EH (cell line): ENCODE data around the gene ELL2.
A peak's percentile ranks its signal among the peaks of the same experiment; 100 is the strongest.

ENCODE experiments used
- DNase-seq: peaks from one replicate; pipeline ENCODE4 v3.0.0-alpha.2; 2015; ENCODE audit warnings: low read depth

Gene ELL2

DNA sequence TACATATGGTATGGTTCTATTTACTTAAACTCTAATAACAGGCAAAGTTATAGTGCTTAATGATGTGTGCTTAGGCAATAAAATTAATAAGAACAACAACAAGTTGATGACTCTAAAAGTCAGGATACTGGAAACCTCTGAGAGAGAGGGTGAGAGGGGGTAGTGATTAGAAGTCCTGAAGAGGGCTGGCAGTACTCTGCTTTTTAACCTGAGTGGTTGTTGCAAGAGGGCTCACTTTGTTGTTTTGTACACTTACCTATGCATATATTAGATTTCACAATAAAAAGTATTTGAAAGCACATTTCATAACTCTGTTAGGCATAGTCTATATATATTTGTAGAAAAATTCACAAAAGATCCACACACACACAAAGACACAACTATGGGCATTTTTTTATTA lies 21.4 kb upstream of the ELL2 start:
- DNase-seq, result no peak

DNA sequence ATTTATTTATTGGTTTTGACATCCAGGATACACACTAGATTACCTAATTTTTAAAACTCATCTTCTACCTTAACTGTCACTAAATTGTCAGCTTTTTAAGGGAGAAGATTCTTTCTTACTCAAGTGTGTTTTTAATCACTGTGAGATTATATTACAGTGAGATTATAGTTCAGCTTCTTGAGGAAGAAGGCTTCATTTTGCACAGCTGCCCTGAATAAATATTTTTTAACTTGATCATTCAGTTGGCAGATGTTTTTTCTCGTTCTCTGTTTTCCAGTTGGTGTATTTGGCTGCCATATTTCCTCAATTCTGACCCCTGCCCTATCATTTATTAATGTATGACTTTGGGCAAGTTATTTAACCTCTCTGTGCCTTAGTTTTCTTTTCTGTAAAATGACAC lies 15.0 kb upstream of the ELL2 start:
- DNase-seq, result no peak

DNA sequence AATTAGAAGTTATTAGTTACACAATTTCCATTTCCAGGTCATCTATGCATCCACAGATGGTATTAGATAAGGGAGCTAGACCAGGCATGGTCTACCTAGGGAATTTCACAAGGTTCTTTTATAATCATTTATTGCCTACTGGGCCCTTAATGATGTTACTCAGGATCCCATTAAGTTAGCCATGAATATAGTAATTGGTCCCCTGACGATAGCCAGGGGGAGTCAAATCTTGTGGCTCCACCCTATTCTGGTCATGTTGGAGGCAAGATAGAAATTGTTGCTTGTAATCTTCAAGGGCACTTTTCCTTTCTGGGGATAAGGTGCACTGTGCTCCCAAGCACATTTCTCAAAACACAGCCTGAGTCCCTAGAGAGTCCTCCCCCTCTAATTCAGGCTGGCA lies 14.1 kb upstream of the ELL2 start:
- no peak for DNase-seq

DNA sequence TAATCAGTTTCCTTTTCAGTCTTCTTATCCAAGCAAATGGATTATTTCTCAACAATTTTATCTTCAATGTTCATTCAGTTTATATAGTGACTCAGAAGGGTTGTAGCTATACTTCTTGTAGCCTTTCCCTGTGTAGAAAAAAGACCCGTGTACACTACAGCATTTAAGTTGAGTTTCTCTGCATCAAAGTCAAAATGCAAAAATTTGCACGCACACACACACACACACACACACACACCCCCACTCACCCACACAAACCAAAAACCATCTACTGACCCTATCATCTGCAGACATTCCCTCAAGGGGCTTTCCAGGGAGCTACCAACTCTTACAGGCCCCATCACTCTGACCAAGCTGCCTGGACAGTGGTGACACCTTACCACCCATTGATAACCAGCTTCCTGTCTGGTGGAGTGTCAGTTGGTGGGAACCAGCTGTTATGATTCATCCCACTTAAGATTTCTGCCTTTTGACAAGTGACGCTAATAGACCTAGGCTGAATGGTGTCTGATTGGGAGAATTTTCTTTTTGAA lies 12.2 kb upstream of the ELL2 start:
- DNase-seq, result peak; percentile 50

DNA sequence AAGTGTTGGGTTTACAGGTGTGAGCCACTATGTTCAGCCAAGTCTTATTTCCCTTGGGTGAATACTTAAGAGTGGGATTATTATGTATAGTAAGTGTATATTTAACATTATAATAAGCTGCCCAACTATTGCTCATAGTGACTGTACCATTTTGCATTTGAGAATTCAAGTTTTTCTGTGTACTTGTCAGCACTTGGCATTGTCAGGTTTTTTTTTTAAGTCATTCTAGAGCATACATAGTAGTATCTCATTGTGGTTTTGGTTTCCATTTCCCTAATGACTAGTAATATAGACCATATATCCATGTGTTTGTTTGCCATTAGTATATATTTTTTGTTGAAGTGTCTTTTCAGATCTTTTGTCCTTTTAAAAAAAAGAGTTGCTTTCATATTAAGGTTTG lies 10.5 kb upstream of the ELL2 start:
- DNase-seq, result no peak

DNA sequence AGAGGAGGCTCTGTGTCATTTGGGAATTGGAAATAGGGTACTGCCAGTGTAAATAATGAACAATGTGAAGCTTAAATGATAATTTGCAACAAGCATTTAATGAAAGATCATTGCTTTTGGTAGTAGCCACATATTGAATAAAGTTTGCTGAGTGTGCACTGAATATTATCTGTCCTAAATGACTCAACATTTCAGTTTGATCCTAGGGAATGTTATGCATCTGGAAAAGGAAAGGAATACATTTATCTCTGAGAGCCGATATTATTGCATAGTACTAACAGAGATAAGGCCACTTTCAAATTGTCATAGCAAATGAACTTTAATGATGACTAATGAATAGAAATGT lies 8.7 kb upstream of the ELL2 start:
- no peak for DNase-seq

DNA sequence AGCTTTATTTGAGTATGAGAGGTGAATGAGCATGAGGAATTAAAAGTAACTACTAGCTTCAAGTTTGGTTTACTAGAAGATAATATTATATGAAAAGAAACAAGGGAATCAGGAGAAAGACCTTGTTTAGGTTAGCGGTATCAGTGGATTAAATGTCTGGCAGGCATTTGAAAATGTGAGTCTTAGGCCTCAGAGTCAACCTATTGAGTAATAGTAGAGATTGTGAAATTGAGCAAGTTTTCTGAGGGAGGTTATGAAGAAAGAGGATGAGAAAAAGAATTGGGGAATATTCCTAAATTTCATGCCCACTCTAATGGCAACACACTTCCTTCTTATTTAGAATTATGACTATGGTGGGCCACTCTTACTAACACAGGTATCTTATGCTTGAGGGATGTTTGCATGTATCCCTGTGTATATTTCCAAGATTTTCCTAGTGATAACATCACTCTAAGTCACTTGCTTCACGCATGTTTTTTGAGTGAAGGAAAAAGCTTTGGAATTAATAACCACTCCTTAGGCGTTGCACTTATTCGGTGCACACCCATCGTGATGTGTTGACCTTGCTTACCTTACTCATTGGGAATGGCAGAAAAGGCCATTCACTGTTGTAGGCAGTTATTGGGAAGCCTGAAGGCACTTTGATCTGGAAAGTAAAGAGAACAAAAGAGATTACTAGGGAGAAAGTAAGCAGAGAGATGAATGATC lies 8.2 kb upstream of the ELL2 start:
- peak; percentile 23 for DNase-seq

DNA sequence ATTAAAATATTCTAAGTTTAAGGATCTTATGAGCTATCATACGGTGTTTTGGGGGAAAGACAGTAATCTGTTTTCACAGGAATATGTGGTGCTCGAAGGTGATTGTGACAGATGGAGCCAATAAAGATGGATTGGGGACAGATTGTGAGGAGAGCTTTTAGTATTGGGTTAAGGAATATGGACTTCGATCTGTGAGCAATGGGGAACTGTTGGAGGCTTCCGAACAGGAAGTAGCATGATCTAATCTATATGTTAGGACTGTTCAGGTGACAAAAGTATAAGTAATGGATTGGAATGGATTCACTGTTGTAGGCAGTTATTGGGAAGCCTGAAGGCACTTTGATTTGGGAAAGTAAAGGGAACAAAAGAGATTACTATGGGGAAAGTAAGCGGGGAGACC lies 7.4 kb upstream of the ELL2 start:
- no peak for DNase-seq

DNA sequence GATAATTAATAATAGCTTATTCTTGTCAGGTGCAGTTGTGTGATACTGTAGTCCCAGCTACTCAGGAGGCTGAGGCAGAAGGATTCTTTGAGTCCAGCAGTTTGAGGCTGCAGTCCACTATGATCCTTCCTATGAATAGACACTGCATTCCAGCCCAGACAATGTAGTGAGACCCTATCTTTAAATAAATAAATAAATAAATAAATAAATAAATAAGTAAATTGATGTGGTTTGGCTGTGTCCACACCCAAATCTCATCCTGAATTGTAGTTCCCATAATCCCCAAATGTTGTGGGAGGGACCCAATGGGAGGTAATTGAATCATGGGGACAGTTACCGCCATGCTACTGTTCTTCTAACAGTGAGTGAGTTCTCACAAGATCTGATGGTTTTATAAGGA lies 5.6 kb upstream of the ELL2 start:
- DNase-seq, result no peak

DNA sequence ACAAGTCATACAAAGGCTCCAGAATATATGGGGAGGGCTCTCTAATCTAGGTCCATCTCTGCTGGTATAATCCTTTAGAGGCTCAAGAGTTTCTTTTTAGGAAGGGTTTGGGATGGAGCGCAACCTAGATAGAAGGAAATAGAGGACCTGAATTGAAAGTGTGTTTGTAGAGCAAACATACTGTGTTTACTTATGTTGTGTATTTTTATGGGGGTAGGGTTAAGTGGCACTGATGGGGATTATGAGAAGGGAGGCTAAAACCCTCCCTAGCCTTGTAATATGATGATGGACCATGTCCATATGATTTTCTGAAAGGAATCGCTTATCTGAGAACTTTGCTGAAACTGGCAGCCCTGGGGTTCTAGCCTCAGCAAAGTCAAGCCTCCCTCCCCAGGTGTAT lies 4.4 kb upstream of the ELL2 start:
- no peak for DNase-seq

DNA sequence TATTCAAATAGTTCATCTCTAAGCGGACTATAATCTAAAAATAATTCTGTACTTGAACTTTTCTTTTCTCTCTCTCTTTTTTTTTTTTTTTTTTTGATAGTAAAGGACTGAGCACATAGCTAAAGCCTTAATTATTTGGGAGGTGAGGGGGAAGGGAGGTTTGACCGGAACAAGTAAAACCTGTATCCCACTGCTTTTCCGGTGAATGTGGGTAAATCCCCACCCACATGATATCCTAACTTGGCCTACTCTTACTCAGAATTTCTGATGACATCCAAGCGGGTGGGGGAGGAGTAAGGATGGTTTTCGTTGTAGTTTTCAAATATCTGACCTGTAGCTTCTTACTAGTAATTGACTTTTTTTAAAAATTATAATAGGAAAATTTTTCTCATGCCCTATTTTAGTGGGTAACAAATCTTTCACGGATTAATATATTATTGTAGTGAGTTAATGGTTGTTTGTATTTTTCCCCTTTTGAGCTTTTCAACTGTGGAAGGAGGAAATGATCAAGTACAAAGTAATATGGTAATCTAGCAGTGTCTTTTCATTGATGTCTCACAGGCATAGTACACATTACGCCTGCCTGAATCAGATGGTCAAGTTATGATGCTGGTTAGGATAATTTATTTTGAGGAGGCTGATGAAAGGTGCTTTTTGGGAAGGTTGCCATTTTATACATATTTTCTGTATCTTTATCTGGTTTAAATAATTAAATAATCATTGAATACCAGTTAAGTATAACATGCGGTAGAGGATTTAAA lies 2.2 kb upstream of the ELL2 start:
- no peak for DNase-seq

DNA sequence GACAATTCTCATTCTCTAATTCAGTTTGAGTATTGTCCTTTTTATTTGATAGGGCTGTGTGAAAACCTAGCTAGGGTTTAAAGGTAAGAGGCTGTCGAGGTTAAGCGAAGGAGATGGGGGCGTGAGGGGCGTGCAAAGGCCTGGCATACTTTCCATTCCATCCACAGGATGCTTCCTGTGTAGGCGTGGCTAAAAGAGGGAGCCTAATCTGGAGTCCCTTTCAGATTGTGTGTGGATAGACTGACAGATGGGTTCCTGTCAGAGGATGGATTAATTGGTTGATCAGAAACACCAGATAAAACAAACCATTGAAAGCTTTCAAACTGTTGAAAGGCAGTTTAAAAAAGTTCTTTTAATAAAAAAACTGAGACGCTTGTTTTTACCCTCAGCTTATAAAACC lies 1.1 kb upstream of the ELL2 start:
- peak; percentile 27 for DNase-seq

DNA sequence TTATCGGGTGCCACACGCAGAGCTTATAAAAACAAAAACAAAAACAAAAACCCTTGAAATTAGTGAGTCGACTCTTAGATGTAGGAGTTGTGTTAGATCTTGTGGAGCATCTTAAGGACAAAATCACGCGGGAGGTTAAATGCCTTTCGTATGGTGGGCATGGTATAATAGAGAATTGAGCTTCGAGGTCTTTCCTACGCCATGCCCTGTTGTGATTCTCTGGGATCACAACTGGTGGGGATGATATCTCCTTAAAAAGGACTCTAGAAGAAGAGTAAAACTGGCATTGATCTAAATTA lies 773 bp upstream of the ELL2 start:
- no peak for DNase-seq

DNA sequence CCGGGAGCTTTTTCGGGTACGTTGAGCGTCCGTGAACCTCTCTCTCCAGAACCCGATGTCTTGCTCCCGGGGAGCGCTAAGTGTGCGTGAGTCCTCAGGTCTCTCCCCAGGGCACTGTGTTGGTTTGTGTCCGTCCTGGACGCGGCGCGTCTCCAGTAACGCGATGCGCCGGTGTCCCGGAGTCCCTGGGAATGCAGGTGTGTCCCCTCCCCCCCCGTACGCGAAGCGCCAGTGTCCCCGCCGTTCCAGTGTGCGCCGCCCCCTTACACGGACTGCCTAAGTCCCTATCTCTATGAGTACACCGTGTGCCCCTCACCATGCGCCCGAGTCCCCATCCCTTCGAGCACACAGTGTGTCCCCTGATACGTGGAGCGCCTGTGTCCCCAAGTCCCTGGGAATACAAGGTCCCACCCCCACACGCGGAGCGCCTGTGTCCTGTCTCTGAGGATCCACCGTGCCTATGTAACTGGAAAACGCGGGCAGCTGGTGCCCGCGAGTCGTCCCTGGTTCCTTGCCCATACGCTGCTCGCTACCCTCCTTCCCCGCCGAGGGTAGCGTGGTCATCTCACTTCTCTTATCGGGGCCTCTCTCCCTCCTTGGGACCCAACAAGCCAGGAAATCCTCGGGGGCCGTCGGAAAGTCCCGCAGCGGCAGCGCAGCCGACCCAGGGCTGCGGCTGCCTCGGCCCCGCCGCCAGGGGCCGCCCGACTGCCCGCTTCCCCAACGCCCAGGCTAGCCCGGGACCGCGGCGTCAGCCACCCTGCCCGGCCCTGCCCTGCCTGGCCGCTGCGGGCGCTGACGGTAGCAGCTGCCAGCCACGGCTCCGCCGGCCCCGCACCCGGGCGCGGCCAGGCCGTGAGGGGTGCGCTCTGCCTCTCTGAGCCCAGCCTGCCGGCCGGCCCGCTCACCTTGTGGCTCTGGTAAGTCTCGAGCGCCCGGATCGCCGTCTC lies 709 bp downstream of the ELL2 start:
- peak; percentile 82 for DNase-seq

DNA sequence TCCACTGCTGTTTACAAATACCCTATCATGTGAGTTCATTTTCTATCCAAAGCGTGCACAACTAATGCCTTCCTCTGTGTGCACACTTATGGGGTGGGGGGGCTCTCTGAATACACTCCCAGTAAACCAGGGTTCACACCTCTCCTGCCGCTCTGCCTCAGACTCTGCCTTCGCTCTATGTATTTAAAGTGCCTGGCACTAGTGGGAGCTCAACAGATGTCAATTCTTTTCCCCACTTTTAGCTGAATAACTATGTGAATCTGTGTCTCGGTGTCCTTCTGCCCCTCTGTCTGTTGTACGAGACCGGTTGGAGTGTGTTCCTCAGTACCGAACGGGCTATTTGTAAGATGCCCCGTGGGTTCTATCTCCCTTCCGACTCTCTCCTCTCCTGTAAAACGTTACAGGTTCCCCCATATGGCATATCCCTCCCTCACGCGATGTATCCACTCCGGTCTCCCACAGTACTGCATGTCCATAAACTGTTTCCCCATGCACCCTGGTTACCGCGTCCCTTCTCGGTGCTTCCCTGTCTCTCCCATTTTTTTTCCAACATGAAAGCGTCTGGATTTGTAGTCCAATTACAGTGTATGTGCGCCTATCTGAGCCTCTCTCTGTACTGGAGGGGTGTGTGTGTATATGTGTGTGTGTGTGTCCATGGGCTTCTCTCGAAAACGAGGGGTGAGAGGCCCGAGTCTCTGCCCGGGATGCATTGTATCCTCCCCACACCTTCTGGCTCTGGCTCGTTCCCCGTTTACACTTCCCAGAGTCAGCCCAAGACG lies 1.6 kb downstream of the ELL2 start:
- DNase-seq, result peak; percentile 56

DNA sequence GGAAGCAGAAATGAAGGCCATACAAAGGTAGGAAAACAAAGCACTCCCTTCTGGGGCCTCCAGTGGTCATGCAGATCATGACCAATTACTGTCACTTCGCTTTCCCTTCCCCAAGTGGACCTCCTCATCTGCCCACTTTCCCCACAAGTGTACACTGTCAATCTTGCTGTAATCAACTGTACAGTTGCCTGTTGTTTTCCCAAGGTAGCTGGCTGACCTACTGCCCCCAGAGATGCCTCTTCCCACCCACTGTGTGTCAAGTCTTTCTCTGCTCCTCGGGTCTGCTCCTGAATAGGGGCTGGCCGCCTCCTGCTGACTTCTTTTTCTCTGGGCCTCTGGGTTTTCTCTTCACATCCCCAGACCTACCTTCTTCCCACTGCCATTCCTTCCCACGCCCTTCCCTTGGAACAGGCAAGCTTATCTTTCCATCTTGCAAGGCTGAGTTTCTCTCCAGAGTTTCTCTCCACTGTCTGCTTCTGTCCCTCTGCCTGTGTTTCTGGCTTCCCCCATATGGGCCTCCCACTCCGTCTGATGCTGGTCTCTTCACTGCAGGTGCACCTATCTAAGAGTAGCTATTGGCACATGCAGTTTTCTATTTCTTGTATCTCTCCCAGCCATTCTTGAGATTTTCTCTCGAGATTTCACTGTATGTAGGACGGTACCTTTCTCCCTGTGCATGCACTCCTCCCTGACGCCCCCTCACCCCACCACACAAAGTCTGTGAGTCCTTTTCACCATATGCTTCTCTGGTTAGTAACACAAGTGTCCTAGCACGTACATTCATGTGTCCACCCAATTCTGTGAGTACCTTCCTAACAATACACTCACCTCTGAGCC lies 2.4 kb downstream of the ELL2 start:
- DNase-seq, result peak; percentile 51

DNA sequence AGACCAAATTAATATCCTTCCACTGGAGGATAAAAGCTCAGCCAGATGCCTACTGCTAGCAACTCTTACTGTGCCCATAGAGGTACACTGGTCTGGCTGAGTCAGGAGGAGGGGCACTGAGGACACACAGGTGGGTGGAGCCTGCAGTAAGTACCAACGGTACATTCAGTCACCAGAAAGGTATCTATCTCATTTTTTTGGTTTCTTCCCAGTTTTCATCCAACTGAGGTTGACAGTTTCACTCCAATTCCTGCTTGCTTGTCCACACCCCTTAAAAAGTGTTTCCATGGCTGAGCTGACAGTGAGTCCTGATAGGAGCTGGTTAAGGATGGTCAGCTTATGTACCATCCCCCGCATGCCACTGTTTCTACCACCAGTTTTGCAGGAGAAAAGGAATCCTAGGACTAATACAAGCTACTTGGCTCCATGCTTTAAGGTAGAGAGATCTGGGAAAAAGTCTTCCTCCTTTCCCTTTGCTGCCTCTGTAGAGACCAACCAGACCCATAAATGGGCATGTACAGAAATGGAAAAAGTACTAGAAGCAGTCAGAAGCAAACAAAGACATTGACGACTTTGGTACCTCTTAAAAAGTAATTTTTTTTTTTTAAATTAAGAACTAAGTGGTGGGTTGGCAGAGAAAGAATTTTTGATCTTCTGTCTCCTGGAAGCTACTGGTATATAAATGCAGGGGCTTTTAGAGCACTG lies 3.2 kb downstream of the ELL2 start:
- peak; percentile 71 for DNase-seq

DNA sequence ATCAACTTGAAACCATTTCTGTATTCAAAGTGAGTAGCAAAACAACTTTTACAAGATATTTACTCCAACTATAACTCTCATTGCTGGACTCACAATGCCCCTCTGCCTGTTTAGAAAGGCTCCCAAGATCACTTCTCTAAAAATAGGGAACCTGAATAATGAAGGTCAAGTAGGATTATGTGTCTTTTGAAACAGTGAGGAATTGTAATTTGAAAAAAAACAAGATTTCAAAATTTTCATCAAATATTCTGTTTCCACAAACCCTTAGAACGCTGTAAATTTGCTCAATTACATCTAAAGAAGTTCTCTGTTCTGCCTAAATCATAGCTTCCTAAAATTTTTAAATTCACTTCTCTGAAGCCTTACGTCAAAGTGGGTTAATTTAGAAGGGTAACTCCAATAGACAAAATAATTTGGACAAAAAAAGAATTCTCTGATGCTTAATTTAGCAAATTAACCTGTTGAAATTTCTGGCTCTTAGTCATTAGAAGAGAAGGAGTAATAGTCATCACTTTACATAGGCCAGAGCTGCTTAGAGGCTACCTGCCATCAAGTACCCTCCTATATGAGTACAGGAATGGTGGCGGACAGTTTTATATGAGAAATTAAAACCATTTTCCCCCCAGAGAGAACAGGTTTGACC lies 4.0 kb downstream of the ELL2 start:
- DNase-seq, result no peak

DNA sequence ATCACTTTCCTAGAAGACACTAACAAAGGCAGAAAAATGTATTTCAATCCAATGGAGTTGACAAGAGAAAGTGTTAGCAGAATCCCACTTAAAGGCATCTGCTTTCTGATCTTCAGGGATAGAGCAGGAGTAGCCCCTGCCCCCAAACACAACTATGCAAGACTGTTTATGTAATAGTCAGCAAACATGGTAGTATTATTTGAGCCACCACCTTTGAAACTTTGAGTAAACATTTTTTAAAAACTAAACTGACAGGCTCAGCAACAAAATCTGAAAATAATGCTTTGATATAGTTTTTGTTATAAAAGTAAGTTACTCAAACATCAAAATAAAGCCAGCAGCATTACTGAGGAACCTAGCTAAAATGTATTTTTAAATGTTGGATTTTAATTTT lies 4.8 kb downstream of the ELL2 start:
- DNase-seq, result no peak
